Stimulated activated CD4-positive, alpha-beta T cell treated with anti-CD3 and anti-CD28 coated beads, Interleukin-4, amount 100 ng/mL, for 48 hours (primary cell): ENCODE results near the gene ABHD11.
A peak's percentile ranks its signal among the peaks of the same experiment; 100 is the strongest.
"Not testable (repeated sequence)": the region's sequence is repeated elsewhere in the genome, so short reads cannot be mapped to it uniquely, and the experiment has no call there.

Experiments
- DNase-seq, 2 donors: peaks; one replicate each; pipeline ENCODE4 v3.0.0-alpha.2; 2020; ENCODE audit warnings: low read depth in 2 of 2

Gene ABHD11

GRCh38 chr7:73718905-73719805 is 19.4 kb downstream of the ABHD11 start, which contains the start of gene STX1A:
Gene STX1A, minus strand, starts transcription at chr7:73719669. Its CDS starts 38 bp downstream, at chr7:73719631.
- DNase-seq, result peak; percentile 53 to 62

- DNase-seq, result no peak
These were observed 20.1 kb downstream of the ABHD11 start for GRCh38 chr7:73718438-73718881.

GRCh38 chr7:73717991-73718405 is 20.6 kb downstream of the ABHD11 start:
- DNase-seq, result peak; percentile 60 to 68

- DNase-seq, result no peak
These were observed 21.4 kb downstream of the ABHD11 start for GRCh38 chr7:73717025-73717807.

GRCh38 chr7:73716318-73716890 is 22.2 kb downstream of the ABHD11 start:
- DNase-seq, result no peak

- peak; percentile 60 to 68 for DNase-seq
These were observed 22.8 kb downstream of the ABHD11 start for GRCh38 chr7:73715648-73716317.

GRCh38 chr7:73713319-73713718 is 25.3 kb downstream of the ABHD11 start:
- DNase-seq, result not testable (repeated sequence)

- DNase-seq, result no peak
These were observed 25.8 kb downstream of the ABHD11 start for GRCh38 chr7:73712773-73713172.

GRCh38 chr7:73708961-73709549 is 29.5 kb downstream of the ABHD11 start:
- no peak for DNase-seq

GRCh38 chr7:73707045-73707631 is 31.5 kb downstream of the ABHD11 start:
- DNase-seq, result no peak

GRCh38 chr7:73706126-73707044 is 32.2 kb downstream of the ABHD11 start:
- DNase-seq, result peak; percentile 38 to 42

- no peak for DNase-seq
These were observed 33.1 kb downstream of the ABHD11 start for GRCh38 chr7:73705551-73705920.

- DNase-seq, result no peak
These were observed 33.7 kb downstream of the ABHD11 start for GRCh38 chr7:73704640-73705550.

- DNase-seq, result peak in 1 of 2 donors; percentile 56
These were observed 34.6 kb downstream of the ABHD11 start for GRCh38 chr7:73703757-73704639.

- DNase-seq, result no peak
These were observed 35.4 kb downstream of the ABHD11 start for GRCh38 chr7:73703225-73703624.

- DNase-seq, result no peak
These were observed 35.9 kb downstream of the ABHD11 start for GRCh38 chr7:73702665-73703064.

- DNase-seq, result no peak
These were observed 36.4 kb downstream of the ABHD11 start for GRCh38 chr7:73702226-73702625.
